GM21381 (cell line): ENCODE data around the gene ZNF407.

Source experiments
- ATAC-seq: cut with Tn5 transposase; IDR thresholded peaks from one replicate; pipeline ENCODE4 v1.9.1; 2021; ENCODE audit warnings: mild to moderate bottlenecking, moderate library complexity; ENCODE audit not compliant: unreplicated experiment

Gene ZNF407

GRCh38 chr18:75035928-75036327, 438.3 kb downstream of the ZNF407 start:
- no peak for ATAC-seq

GRCh38 chr18:75036917-75037688, 439.4 kb downstream of the ZNF407 start:
- ATAC-seq = no peak

GRCh38 chr18:75037689-75037955, 440.0 kb downstream of the ZNF407 start:
- no peak for ATAC-seq

- no peak for ATAC-seq
These were observed 443.9 kb downstream of the ZNF407 start for GRCh38 chr18:75041586-75041985.

- ATAC-seq = no peak
These were observed 445.8 kb downstream of the ZNF407 start for GRCh38 chr18:75043478-75043877.

GRCh38 chr18:75044296-75044695, 446.6 kb downstream of the ZNF407 start:
- ATAC-seq = no peak

GRCh38 chr18:75044791-75045190, 447.1 kb downstream of the ZNF407 start:
- ATAC-seq = no peak

GRCh38 chr18:75045272-75045671, 447.6 kb downstream of the ZNF407 start:
- ATAC-seq = no peak

GRCh38 chr18:75047240-75047961, 449.7 kb downstream of the ZNF407 start:
- no peak for ATAC-seq

- ATAC-seq = no peak
These were observed 451.2 kb downstream of the ZNF407 start for GRCh38 chr18:75048776-75049454.

- no peak for ATAC-seq
These were observed 451.8 kb downstream of the ZNF407 start for GRCh38 chr18:75049455-75049789.

GRCh38 chr18:75051757-75052156, 454.1 kb downstream of the ZNF407 start:
- no peak for ATAC-seq

- ATAC-seq = no peak
These were observed 454.8 kb downstream of the ZNF407 start for GRCh38 chr18:75052475-75052874.

- no peak for ATAC-seq
These were observed 455.5 kb downstream of the ZNF407 start for GRCh38 chr18:75053028-75053629.

GRCh38 chr18:75054046-75054445, 456.4 kb downstream of the ZNF407 start:
- ATAC-seq = no peak

GRCh38 chr18:75054611-75055010, 456.9 kb downstream of the ZNF407 start:
- no peak for ATAC-seq

- ATAC-seq = no peak
These were observed 459.7 kb downstream of the ZNF407 start for GRCh38 chr18:75057169-75057960.

GRCh38 chr18:75060185-75060584, 462.5 kb downstream of the ZNF407 start:
- ATAC-seq = no peak

GRCh38 chr18:75062297-75062886, 464.7 kb downstream of the ZNF407 start:
- ATAC-seq = no peak

- no peak for ATAC-seq
These were observed 465.5 kb downstream of the ZNF407 start for GRCh38 chr18:75063196-75063595.
